KG1 (cell line): ENCODE data around the gene LEKR1.

Experiments used
- DNase-seq: peaks from one replicate; lab custom pipeline; 2025; lab: John Stamatoyannopoulos, UW

The LEKR1 gene

DNA sequence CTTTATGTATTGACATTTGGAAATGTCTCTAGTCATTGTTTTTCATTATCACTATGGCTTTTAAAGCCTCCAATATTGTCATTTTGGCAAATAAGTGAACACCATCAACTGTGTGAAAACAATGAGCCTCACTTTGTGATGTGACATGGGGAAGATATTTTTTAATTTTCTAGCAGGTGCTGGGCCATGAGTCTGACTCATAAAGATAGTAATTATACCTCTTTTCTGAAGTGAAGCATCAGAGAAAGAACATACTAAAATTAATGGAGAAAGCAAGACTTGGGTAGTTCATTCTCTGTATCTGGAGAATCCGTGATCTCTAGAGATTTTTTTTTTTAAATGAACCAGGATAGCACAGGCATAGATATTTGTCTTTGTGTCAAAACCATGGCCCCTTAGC, 233.0 kb downstream of the LEKR1 start:
- DNase-seq, result no peak

GRCh38 chr3:157059661-157060060, 233.5 kb downstream of the LEKR1 start:
- no peak for DNase-seq

DNA sequence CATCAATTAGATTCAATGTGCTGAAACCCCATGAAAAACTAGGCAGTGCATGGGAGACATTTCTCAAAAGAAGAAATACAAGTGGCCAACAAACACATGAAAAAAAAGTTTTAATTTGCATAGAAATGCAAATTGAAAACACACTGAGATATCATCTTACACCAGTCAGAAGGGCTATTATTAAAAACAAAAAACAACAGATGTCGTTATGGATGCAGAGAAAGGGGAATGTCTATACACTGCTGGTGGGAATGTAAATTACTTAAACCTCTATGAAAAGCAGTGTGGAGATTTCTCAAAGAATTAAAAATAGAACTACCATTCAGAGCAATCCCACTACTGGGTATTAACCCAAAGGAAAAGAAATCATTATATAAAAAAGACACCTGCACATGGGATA, 235.1 kb downstream of the LEKR1 start:
- no peak for DNase-seq

DNA sequence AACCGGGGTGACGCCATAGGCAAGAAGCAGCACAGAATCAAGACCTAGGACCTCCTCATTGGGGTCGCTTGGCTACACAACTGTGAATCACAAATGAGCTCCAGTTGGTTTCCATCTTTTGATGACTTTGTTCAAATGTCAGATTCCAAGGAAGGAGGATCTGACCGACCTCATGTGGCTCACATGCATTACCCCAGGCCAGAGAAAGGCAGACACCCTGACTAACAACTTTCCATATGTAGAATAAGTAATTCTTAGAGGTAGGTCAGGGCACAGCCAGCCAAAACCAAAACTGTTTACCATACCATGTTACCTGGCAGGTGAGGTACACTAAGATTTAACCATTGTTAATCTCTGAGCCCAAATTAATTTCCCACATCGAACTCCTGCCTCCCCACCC, 237.3 kb downstream of the LEKR1 start:
- no peak for DNase-seq

GRCh38 chr3:157063926-157064325, 237.8 kb downstream of the LEKR1 start:
- DNase-seq, result no peak

GRCh38 chr3:157064402-157064801, 238.2 kb downstream of the LEKR1 start:
- DNase-seq, result no peak

GRCh38 chr3:157065201-157065600, 239.0 kb downstream of the LEKR1 start:
- no peak for DNase-seq

GRCh38 chr3:157066335-157067098, 240.4 kb downstream of the LEKR1 start:
- no peak for DNase-seq

- no peak for DNase-seq
Measured at GRCh38 chr3:157067114-157067513, 241.0 kb downstream of the LEKR1 start.

- no peak for DNase-seq
Measured at GRCh38 chr3:157069406-157069805, 243.3 kb downstream of the LEKR1 start.

- DNase-seq, result no peak
Measured at GRCh38 chr3:157069846-157070677, 243.9 kb downstream of the LEKR1 start.

- no peak for DNase-seq
Measured at GRCh38 chr3:157070678-157070999, 244.5 kb downstream of the LEKR1 start.

DNA sequence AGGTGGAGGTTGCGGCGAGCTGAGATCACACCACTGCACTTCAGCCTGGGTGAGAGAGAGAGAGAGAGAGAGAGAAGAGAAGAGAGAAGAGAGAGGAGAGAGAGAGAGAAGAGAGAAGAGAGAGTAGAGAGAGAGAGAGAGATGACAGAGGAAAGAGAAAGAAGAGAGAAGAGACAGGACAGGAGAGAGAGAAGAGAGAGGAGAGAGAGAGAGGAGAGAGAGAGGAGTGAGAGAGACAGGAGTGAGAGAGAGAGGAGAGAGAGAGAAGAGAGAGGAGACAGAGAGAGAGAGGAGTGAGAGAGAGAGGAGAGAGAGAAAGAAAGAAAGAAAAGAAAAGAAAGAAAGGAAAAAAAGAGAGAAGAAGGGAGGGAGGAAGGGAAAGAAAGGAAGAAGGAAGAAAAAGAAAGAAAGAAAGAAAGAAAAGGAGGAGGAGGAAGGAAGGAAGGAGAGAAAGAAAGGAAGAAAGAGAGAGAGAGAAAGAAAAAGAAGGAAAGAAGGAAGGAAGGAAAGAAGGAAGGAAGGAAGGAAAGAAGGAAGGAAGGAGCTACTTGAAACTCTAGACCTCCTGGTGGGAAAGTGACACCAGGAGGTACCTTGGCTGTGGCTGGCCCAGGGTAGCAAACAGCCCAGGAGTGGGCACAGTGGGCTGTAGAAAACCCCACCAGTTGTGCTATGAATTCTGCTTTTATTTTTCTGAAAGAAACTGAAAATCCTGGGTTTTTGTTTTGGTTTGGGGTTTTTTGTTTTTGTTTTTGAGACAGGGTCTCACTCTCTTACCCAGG, 245.8 kb downstream of the LEKR1 start:
- no peak for DNase-seq

GRCh38 chr3:157073810-157074209, 247.7 kb downstream of the LEKR1 start:
- DNase-seq, result no peak

GRCh38 chr3:157074490-157074889, 248.3 kb downstream of the LEKR1 start:
- DNase-seq, result no peak

DNA sequence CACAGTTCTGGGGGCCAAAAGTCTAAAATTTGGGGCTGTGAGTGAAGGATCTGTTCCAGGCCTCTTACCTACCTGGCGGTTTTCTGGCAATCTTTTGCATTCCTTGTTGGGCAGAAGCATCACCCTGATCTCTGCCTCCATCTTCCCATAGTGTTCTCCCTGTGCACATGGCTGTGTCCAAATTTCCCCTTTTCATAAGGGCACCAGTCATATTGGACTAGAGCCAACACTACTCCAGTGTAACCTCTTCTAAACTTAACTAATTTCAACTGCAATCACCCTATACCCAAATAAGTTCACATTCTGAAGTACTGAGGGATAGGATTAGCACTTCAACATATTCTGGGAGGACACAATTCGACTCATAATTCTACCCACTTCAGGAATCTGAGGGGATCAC, 248.8 kb downstream of the LEKR1 start:
- no peak for DNase-seq

DNA sequence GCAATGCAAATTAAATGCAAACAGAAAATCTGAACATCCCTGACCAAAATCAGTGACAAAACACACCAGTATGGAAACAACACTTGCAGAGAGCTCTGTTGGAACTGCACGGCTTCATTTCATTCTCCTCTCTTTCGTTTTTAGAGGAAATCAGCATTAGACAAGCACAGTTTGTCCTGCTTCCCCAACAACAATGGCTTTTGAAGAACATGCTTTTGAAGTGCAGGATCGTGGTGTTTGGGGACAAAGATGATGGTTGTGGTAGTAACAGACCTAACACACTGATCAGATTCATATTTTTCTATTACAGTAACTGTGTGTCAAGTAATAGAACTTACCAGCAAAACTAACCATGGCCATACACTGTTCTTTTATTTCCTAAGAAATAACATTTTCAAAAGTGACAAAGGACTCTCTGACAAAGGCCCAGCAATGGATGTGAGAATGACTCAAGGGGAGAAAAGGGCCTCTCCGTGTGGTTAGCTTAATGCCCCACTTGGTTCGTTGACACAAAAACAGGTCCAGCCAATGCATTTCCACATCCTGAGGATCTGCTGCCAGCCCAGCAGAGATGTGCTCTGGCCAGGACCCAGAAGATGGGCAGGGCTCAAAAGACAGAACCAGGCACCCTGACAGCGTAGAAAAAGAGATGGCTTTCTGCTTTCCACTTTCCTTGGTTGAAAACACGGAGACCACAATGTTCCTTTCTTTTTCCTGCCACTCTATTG, 249.7 kb downstream of the LEKR1 start:
- DNase-seq, result no peak

DNA sequence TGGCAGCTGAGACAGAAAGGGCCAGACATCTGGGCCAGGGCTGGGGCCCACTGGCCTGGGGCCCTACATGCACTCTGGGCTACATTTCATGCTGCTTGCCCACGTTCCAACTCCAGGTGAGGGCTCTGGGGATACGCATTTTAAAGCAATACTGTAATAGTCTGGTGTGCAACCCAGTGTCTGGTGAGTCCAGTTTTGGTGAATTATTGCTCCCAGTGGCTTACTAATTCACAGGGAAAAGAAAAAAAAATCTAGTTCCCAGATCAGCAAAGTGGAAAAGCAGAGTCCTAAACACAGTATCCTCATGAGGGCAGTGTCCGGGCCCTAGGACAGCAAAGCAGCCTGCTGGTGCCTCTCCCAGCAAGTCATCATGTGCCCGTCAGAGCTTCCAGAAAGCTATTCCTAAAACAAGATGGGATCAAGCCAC, 251.4 kb downstream of the LEKR1 start:
- no peak for DNase-seq

DNA sequence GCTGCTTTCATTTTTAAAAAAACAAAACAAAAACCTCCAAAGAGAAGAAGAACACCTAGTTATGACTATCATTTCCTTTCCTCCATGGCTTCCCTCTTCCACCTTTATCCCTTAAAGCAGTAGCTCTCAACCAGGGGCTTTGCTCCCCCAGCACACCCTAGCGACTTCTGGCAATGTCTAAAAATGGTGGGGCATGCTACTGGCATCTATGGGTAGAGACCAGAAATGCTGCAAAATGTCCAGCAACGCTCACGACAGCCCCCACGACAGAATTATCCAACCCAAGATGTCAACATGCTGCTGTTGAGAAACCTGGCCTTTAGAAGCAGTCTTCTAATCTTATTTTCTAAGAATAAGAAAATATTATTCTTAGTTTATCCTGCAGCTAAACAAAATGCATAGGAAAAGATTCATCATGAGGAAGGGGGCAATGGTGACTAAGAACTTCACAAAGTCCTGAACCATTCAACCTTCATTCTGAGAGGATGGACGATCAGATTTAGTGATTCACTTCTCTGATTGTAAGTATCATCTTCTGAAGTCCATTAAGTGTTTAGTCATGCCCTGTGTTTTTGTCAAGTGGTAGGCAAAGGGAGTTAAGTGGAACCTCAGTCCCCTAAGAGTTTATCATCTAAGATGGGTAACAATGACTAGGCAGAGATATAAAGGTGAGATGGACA, 252.1 kb downstream of the LEKR1 start:
- DNase-seq, result no peak

DNA sequence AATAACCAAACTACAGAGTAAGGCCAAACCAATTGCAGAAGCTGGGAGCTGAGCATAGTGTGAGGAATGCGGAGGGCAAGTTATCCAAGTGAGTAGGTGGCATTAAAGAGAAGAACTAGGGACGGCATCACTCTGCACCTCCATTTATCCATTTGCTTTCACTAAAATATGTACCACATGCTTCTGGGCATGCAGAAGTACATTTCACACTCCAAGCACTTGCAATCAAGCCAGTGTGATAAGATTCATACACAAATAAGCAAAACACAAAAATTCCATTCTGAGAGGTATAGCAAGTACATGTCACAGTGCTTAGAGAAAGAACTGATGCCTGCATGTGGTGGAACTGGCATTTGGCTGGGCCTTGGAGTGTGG, 252.6 kb downstream of the LEKR1 start:
- no peak for DNase-seq

DNA sequence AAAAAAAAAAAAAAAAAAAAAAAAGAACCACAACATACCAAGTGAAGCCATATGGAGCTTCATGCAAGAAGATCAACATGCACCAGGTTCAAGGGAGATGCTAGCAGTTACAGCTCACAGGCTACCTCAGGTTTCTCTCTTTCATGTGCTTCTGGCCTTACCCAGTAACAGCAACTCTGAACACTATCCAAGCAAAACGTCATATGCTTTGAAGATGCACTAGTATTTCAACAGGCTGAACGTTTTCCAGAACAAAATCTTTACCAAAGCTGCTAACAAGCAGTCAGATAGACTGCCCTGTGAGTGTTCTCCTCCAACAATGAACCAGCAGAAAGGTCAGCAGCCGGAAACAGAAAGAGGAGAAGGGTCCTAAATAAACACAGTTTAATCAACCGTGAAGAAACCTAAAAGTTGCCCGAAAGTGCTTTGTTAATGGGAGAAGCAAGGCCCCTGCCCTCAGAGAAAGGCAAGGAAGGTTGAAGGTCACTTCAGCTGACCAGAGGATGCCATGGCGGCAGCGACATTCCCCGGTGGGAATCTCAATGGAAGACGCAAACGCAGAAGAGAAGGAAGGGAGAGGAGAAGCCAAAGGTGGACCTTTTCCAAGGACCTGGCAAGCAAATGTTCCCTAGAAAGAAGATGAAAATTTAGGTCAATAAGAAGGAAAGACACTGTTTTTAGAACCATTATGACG, 253.7 kb downstream of the LEKR1 start:
- DNase-seq, result no peak
